HG02678 (cell line): ENCODE results near the gene ATG10.
A peak's percentile ranks its signal among the peaks of the same experiment; 100 is the strongest.

ENCODE experiments used
- ATAC-seq: cut with Tn5 transposase; IDR thresholded peaks from one replicate; pipeline ENCODE4 v1.9.1; 2021; ENCODE audit warnings: mild to moderate bottlenecking, moderate library complexity; ENCODE audit not compliant: unreplicated experiment

ATG10 gene

DNA sequence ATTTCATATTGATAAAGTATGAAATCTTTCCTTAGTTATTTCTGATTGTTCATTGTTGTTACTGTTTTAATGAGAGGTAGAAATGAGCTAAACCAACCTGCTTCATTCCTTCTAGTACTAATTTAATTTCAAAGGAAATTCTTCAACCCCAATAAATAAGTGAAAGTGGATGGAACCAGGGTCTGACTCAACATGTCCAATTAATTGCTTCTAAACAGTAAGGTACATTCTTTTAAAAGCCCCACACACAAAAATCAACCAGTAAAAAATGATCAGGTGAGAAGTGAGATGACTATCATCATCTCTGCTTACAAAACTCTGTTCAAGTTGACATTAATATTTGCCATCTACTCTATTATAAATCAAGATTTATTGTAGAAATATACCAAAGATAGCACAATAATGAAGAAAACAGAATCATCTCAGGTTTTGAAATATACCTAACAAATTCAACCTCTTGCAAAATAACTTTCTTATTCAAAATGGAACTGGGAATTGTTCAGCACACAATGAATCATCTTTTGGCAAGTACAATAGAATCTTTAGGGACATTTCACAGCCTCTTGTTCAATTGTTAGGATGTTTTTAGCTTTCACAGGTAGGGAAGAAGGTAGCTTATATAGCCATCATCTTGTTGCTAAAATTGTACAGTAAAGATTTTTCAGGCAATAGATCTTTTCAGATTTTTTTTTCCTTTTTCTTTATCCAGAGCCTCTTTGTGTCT, 191.8 kb downstream of the ATG10 start:
- no peak for ATAC-seq

GRCh38 chr5:82164176-82164976, 192.6 kb downstream of the ATG10 start:
- no peak for ATAC-seq

GRCh38 chr5:82164977-82165713, 193.3 kb downstream of the ATG10 start:
- no peak for ATAC-seq

DNA sequence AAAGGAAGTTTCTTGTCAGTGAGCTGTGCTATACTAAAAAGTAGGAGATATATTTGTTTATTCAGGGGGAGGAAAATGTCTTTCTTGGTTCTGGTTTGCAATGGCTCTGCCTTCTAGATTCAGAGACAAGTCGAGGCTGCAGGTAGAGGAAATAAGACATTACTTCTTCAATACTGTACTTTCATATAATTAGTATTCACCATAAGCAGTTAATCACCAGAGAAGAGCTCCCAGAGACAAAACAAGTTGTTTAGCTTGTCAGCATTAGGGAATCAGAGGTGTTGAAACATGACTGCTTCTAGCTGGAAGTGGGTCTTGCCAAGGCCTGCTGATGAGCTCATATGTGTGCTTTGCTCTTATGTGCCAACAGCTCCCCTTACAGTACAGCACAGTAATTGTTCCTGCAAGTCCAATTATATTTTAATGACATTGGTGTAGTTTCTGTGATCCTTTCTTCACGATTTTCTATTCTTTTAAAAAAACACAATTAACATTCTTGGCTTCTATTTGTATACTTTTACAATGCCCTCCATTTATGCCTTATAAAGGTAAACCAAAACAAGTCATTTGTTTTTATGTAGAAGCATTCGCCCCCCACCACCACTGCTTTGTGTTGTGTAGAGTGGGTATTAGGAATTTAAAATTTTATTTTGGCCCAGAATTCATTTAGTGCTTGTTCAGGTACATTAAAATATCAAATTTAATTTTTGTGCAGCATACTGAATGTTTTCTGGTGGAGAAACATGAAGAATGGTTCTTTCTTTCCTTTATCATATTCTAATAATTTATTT, 194.1 kb downstream of the ATG10 start:
- ATAC-seq = peak; percentile 94

DNA sequence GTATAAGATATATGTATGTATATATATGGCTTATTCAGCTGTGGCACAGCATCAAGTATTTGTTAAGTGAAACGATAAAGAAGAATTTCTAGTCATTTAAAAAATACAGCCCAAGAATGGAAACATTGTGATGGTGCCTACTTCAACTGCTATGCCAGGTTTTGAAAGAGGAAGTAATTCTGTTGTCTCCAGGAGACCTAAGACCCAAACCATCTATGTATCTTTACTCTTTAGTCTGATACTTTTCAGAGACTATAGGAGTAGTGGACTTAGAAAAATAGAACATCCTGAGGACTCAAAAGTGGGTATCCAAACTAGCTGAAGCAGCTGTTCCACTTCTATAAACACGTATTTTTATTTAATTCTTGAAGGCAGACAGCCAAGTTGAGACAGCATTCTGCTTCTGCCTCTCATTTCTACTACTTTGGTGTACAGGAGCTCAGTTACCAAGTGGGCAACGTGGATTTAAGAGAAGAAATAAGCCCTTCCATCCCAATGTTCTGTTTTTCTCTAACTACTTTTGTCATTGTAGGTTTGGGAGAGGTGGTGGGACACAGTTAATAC, 195.6 kb downstream of the ATG10 start:
- no peak for ATAC-seq

DNA sequence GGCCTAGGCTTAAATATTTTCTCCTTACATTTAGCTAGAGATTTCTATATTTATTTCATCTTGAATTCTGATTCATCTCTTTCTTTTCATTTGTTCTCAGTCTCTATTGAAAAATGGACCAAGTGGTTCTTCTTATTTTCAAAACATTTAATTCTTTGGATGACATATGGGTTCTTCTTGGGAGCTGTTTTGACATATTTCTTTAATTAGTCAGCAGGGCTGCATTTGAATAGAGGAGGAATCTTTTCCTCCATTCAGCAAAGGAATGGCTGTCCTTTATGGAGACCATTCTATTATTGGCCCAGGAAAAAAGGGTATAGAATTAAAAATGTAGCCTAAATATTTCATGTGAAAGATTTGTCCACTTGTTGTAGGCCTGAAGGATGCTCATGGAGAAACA, 196.5 kb downstream of the ATG10 start:
- ATAC-seq = no peak

DNA sequence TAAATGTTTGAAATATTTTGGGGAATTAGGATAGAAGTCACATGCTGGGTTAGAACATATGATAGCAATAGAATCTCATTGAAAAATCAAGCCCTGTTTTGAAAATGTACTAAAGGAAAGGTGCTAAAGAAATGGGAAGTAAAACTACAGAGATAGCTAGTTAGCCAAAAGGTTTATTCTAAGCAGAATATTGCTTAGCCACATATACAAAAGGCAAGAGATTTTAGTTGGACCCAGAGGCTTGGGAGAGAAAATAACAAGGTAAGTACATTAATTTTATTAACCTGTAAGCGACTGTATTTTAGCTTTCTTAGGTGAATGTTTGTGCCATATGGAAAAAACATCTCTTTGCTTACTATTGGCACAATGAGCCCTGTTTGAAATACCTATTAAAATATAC, 198.1 kb downstream of the ATG10 start:
- ATAC-seq = no peak

DNA sequence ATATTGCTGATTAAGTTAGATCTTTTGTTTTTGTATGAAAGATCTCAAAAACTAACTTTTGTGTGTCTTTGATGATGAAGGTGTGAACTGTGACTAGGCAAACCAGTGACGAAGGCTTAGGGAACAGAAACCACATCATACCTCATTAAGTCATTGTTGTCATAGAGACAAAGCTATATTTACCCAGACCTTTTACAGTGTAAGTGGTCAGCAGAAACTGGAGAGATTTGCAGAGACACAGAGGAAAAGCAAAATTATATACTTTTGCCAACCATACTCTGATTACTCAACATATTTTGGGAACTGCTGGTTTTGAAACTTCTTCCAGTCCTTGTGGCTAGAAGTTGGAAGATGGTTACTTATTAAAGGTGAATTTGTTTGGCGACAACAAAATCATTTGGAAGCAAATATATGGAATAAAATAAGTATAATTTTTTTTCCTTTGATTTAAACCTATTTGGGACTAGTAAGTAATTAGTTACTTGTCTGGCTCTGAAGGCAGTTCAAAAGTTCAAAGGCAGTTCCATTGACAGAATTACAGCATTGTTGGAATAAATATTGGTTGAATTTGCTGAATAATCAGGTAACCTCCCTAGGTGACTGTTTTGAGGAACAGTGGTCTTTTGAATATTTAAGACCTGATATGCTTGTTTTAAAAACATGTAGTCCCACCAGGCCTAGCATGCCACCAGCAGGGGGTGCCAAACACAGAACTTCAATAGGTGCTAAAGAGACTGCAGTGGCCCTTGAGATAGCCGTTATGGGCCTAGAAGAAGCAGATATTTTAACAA, 202.5 kb downstream of the ATG10 start:
- peak; percentile 99 for ATAC-seq

DNA sequence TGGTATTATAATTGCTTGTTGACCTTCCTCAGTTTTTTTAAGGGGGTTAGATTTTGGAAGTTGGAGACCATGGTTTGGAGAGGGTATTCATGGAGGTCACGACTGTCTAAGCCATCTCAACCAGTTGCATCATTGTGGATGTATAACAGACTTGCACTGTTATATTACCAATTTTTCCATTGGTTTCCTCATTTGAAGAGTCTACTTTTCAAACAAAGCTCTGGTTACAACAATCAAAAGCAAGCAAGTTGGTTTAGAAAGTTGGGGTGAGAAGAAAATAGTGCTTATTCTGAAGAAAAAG, 203.0 kb downstream of the ATG10 start:
- no peak for ATAC-seq

DNA sequence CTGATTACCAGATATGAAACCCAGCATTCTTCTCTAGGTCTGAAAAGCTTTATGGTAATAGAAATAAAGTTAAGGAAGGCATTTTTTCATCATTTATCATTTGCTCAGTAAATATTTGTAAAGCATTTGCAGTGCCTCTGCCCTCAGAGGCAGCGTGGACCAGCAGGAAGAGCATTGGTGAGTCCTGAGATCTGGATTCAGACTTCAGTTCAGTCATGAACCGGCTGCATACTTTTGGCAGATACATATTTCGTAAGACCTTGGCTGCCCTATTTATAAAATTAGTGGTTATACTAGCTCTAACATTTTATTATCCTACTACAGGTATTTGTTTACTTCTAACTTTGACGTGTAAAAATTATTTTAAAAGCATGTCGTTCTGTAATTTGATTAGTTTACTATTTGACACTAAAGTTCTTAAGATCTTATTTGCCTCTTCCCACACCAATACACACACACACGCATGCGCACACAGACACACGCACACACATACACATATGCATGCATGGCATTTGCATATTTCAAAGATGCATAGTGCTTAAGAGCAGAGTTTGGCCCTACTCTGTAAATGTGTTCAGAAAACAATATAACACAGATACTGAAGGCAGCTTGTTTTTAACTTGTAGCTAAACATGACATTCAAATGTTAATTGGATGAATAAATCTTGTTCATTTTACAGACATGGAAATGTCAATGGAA, 204.4 kb downstream of the ATG10 start:
- ATAC-seq = no peak

DNA sequence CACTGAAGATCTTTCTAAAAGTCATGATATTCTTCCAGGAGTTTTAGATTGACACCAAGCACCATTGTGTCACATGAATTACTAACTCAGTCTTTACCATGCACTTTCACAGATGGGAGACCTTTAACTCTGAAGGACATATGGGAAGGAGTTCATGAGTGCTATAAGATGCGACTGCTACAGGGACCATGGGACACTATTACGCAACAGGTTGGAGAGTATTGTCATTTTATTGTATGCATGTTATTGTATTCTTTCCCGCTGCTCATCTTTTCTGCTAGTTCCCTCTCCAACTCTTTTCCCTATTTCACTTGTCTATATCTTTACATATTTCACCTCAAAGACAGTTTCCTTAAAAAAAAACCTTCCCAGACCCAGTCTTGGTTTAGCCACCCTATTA, 206.6 kb downstream of the ATG10 start:
- ATAC-seq = no peak

- no peak for ATAC-seq
These were observed 210.8 kb downstream of the ATG10 start for GRCh38 chr5:82182662-82183061.

GRCh38 chr5:82183828-82184227, 212.0 kb downstream of the ATG10 start:
- no peak for ATAC-seq

DNA sequence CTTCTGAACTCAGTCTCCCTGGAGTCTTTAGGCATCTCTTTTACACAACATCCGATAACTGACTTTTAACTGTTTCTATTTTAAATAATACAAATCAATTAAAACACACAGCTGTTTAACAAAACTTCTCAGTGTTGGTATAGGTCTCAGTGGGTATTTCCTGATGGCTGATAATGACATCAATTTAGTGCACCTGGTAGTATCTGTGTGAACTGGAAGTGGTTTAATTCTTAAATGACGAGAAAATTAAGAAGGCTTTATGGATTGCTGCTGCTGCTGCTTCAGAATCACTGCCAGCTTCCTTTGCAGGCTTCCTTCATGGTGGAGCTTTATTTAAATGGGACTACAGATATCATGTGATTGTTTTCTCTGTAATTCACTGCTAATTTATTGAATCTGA, 214.0 kb downstream of the ATG10 start:
- ATAC-seq = no peak

DNA sequence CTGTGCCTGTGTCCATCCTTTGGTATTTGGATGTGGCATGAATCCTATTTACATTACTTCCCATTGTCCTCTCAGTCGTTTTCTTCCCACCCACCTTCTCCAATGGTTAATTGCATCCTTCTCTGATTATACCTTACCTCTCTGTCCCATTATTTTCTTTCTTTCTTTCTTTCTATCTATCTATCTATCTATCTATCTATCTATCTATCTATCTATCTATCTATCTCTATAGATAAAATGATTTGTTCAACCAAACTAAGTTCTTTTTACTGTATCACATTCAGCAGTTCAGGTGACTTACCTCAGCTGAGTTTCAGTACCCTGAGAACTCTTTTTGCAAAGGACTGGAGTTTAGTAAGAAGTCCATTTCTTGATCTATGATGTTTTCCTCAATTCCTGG, 225.7 kb downstream of the ATG10 start:
- no peak for ATAC-seq

DNA sequence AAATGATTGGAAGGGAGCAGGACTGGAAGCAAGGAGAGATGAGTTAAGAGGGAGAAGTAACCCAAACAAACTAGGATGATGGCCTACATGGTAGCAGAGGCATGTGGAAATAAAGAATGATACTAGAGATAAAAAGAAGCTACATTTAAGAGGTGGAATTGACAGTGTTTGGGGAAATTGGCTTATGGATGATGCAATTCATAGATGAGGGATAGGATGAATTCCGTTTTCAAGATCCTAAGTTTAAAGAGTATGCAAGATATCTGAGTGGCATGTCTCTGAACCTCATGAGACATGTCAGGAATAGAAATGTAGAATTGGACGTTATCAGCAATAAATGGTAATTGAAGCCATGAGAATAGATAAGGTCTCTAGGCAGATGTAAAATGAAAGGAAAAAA, 232.7 kb downstream of the ATG10 start:
- no peak for ATAC-seq

- ATAC-seq = no peak
These were observed 233.2 kb downstream of the ATG10 start for GRCh38 chr5:82205005-82205404.

GRCh38 chr5:82208371-82208770, 236.5 kb downstream of the ATG10 start:
- ATAC-seq = no peak

GRCh38 chr5:82211855-82212572, 240.2 kb downstream of the ATG10 start:
- no peak for ATAC-seq
